Stimulated activated CD8-positive, alpha-beta memory T cell treated with anti-CD3 and anti-CD28 coated beads, Interleukin-12 subunit alpha, Interleukin-12 subunit beta, amount 100 ng/mL, for 4 hours (primary cell): ENCODE measurements around the gene BRME1.

ENCODE experiments used
- DNase-seq: peaks from one replicate; pipeline ENCODE4 v3.0.0-alpha.2; 2020; ENCODE audit warnings: low read depth

The BRME1 gene

DNA sequence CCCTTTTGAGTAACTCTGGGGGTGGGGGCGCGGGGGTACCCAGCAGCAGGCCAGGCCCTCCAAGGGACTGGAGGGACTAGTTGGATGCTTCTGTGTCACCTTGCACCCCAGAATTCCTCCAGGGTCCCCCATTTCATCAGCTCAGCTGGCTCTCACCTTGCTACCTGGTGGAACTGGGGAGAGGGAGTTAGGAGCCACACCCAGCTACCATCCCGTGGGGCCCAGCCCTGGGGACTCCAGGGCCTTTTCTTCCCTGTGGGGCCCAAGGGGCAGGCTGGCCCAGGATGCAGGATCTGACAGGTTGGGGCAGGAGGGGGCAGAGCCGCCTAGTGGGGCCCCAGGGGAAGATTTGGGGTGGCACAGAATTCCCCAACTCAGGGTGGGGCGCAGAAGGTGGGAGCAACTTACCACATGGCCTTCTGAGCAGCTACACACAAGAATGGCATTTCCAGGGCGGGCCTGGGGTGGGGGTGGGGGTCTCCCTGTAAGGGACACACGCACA lies 61.7 kb downstream of the BRME1 start:
- DNase-seq = no peak

DNA sequence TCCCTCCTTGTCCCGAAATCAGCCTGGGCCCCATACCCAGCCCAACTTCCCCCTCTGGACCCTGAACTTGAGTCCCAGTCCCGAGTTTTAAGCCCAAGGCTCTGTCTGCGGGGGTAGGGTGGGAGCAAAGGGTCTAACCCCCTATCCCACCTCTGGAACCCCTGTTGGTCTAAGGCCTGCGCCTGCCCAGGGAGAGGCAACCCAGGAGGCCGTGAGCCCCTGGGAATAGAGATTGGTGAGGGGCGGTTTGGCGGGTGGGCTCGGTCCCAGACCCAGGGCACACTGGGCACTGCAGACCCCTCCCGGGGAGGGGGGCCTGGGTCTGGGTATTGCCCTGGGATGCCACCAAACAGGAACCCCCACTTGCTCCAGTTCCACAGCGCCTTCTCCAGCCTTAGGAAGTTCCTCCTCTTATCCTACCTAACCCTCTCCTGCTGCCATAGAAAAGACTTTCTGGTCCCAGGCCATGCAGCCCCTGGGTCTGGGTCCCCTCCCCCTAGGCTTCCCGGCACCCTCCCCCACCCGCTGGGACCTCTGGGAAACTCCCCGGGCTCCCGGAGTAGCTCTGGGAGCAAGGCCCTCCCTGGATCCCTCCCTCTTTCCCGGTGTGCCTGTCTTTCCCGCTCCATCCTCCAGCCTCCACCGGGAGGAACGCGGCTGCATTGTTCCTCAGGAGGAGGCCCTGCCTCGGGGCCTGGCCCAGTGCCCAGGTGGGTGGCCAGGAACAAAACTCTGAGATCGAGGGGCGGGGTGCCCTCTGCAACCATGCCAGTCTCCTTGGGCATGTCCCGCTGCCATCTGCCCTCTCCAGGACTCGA lies 62.6 kb downstream of the BRME1 start:
- DNase-seq = no peak

DNA sequence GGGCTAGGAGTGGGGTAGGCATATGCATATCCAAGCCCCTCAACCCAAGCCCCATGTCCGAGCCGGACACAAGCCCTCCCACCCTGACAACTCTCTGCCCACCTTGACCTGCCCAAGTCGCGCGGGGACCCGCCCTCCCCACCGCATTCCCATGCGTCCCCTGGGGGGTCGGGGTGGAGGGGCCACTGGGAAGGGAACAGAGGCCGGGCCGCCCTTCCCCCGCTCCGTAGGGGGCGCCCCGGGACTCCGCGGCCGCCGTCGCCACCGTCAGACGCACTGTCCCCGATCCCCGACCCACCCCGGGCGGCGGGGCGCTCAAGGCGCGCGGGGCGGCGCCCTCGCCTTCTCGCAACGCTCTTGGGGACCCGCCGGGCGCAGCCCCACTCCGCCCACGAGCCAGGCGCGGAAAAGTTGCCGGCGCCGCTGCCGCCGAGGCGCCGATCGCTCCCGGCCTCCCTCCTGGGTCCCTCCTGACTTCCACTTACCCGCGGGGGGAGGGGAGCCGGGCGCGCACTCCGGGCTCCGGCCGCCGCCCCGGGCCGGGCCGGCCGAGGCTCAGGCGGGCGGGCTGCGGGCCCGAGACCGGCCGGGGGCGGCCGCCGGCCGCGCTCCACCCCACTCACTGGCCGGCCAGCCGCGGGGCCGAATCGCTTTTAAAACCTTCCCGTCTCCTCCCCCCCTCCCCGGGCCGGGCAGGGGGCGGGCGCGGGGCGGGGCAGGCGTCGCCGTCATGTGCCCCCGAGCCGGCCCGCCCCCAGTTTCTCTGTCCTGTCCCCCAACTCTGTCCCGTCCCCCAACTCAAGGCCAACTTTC lies 63.4 kb downstream of the BRME1 start:
- peak; percentile 67 for DNase-seq

DNA sequence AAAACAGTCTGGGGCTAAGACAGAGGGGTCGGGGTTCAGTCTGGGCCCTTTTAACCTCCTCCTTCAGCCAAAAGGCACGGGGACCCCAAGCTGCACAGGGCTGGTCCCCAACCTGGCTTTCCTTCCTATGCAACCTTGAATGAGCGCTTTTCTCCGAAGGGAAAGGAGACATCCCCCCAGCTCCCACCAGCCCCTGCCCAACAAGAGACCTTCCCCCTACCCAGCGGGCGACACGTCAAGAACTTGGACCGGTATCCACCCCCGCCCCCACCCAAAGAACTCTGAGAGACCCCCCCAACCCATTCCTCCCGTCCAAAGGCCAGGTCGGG lies 64.0 kb downstream of the BRME1 start:
- no peak for DNase-seq

DNA sequence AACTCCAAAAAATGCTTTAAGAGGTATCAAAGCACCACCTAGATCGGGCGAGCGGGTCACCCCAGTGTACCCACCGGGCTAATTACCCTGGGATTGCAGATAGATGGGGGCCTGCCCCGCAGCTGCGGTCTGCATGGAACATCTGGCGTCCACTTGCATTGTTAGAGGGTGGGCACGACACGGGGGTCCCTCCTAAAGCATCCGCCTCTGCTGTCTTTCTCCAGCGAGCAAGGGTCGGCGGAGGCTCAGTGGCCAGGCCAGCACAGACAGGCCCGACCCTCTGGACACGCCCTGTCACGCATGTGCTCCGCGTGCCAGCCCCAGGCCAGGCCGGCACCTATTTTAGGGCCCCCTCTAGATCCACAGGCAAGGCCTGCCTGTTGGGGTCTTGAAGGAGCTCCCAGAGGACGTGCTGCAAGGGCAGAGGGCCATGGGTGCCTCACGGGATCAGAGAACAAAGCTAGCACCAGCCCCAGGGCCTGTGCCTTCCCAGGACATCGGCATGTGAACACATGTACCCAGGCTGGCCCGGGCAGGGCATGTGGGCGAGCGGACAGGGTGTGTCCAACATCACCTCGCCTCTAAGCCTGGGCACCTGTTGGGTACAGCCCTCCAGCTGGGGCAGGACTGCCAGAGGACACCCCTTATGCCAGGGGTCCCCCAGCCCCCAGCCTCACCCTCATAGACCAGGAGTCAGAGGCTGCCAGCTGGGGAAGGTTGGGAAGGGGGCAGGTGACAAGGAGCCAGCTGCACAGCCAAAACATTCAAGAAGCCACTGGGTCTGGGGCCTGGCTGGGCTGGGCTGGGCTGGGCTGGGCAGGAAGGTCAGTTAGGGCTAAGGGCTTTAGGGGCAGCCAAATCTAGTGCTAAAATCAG lies 64.6 kb downstream of the BRME1 start:
- no peak for DNase-seq

DNA sequence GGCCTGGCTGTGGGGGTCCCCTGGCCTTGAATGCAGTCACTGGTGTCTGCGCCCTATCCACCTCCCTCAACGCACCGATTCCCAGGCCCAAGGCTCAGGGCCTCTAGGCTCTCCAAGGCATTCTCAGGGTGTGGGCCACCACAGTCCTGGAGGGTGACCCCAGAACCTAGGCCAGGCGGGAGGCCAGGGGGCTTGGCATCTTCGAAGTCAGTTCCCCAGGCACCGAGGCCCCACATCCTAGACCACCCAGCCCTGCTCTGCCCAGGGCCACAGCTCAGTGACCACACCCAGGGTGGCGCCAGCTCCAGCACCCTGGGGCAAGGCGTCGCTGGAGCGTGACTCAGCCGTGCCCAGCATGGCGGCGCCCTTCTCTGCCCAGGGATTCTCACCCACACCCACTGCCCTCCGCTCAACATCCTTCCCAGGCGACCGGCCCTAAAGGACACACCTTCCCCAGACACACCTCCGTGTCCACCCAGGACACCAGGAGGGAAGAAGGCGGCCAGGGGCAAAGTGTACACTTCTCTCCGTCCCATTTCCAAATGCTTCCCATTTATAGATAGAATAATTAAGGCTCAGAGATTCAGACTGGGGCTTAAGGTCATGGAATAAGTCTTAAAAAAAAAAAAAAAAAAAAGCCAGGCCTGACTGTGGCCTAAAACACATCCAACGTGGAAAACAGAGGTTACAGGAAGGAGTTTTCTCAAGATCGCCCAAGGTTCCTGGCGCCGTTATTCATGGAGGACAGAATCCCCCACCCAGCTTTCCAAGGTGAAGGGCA lies 65.4 kb downstream of the BRME1 start:
- no peak for DNase-seq

DNA sequence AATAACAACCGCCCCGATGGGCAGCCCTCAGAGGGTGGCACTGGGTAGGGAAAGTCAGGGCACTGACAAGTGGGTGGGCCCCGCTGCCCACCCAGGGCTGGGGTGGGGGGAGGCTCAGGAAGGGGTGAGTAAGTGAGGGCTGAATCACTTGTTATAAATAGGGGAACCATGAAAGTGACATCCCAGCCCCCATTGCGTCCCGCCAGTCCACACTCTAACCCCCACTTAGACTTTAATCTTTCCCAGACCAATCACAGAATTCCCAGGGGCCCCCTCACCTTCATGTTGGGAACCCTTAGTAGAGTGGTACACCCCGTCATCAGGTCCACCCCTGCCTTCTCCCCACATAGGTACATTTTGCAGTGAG lies 66.0 kb downstream of the BRME1 start:
- no peak for DNase-seq

DNA sequence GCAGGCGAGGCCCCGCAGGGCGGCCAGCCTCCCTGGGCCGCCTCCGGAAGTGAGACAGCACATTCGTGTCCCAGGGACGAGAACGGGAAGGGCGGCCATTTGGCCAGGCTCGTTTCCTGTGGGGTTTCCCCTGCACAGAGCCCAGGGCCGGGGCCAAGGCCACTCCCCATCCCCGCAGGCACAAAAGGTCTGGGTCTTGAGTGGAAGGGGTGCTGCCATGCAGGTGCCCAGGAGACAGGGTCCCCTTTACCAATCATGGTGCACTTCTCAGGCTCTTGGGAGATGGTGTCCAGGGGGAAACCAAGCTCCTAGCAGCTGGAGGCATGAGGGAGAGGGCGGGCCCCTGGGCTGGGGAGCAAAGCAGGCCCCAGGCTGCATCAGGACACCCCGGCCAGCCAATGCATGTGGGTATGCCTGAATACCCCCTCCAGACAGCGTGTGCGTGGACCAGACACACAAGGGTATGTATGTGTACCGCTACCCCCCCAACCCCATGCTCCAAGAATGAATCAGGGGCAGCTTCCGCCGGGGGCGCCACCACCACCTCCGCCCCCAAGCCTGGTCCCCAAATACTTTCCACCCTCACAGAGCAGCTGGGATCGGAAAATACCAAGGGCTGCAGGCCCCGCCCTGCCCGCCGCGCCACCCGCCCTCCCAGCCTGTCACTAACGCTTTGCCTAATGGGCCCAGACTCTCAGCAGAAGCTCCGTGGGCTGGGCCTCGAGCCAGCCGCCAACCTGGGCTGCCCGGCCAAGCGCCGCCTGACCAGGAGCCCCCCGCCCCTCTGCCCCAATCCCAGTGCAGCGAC lies 66.6 kb downstream of the BRME1 start:
- peak; percentile 87 for DNase-seq

DNA sequence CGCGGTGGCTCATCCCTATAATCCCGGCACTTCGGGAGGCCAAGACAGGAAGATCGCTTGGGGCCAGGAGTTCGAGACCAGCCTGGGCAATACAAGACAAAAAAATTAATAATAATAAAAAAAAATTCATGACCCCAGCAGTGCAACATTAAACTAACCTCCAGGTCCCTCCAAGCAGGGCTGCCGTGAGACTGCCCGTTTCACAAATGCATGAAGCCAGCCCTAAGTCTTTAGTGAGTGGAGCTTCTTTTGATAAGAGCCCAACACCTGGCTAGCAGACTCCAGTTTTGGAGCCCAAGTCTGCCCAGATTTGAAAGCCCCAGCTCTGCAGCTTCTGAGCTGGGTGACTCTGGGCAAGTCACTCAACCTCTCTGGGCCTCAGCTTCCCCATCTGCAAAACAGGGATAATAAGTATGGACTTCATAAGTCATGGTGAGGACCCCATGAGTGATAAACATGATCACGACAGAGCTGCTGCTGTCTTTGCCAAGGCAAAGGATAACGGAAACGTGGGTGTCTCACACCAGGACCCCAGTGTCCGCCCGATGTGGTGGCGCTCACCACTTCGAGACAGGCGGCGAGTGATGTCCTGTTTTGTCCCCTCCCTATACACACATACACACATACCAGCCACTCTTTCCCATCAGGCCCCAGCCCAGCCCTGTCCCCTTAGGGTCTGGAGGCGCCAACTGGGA lies 67.3 kb downstream of the BRME1 start:
- no peak for DNase-seq

DNA sequence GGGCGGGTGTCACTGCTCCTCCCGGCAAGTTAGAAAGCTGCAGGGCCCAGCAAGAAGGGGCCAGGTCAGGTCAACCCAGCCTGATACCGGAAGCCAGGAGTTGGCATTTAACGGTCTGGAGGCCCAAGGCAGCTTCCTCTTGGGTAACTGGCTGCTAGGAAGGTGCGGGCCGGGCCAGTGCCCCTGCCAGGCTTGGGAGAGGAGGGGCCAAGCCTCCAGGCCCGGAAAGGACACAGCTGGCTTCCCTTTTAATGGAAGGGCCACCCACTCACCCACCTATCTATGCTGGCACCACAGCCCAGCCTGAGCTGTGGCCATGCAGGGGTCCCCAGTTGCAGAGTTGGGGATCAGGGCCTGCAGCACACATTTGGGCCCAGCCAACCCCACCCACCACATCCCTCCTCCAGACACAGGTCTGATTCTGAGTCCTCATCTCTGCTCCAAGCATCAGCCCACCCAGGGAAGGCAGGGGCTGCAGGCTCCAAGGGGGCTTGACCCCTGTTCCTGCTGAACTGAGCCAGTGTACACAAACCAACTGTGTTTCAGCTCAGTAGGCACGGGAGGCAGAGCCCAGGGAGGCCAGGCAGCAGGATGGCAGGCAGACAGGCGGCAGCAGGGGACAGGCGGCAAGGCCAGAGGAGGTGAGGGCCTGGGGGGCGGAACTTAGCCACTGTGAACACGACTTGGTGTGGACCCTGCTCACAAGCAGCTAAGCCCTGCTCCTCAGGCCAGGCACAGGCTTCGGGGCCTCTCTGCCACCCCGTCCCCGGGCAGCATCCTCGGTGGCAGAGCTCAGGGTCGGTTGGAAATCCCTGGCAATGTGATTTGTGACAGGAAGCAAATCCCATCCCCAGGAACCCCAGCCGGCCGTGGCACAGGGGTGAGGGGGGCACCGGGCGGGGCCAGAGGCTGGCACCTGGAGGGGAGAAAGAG lies 69.9 kb downstream of the BRME1 start:
- DNase-seq = no peak

DNA sequence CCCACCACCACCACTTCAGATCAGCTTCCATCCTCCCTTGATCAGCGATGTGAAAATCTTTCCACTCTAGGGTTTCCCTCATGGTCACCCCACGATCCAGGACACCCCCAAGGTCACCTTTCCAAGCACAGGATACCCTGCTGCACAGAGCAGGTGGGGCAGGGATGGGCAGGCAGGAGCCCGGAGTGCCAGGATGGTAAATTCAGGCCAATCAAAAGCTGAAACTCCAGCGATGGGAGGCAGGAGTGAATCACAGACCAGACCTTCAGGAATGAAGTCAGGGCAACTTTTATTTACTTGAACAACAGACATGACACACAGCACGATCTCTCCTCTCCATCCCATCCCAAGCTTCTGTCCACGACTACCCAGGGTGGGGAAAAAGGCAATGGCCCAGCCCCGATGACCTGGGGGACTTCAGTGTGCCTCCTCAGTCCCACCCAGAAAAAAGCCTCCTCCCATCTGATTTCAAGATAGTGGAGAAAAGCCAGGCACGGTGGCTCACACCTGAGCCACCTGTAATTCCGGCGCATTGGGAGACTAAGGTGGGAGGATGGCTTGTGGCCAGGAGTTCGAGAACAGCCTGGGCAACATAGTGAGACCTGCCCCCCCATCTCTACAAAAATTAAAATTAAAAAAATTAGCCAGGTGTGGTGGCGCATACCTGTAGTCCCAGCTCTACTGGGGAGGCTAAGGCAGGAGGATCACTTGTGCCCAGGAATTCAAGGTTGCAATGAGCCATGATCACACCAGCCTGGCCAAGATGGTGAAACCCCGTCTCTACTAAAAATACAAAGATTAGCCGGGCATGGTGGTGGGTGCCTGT lies 71.5 kb downstream of the BRME1 start:
- no peak for DNase-seq

DNA sequence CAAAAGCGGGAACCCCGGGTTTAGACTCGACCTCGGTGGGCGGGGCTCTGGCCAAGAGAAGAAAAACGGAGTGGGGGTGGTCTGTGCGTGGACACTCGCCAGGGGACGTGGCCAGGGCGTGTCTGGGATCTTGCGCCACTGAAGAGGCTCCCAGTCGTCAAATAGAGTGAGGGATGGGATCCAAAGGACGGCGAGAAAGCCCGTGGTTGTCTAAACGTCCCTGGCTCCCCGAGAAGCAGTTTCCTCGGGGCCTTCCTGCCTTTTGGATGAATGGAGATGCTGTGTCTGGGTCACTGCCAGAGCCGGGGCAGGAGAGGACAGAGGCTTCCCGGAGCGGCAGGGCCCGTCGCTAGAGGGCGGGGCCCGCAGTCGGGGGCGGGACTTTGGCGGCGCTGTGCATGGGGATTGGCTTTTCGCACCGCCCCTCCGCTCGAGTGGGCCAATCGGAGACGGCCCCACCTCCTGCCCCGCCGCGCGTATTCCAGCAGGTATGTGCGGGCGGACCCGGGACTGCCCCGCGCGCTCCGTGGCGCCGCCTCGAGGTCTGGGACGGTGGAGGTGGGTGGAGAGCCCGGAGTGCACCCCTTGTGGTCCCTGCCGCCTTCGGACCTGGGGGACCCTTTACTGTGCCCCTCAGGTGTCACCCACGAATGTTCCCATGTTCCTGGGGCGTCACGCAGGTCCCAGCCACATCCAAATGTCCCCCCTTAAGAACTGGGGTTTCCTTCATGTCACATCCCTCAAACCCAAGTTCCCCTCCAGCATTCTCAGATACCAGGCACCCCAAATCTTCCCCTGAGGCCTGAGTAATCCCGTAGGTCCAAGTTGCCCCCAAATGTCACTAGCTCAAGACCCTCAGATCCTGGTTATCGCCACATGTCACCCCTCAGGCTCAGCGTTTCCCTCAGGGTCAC lies 72.3 kb downstream of the BRME1 start:
- peak; percentile 82 for DNase-seq
